H1 (cell line): ENCODE measurements around the gene EBF3. TPM values are rescaled to one million over a fixed set of nuclear protein-coding genes. Genes with fewer than 3 reads are reported as not detected.

Source experiments
- CTCF ChIA-PET: fragments of 300-600 bp; sonication (Branson Sonifier 250); formaldehyde crosslinking; loops from one replicate; lab custom pipeline; 2021; ENCODE audit not compliant: partially characterized antibody; lab: Charles Lee
- POLR2A ChIA-PET: fragments of 300-600 bp; sonication (Branson Sonifier 250); formaldehyde crosslinking; loops from one replicate; lab custom pipeline; 2021; ENCODE audit warnings: inconsistent platforms; ENCODE audit not compliant: partially characterized antibody; lab: Charles Lee
- DNase-seq, 2 experiments: peaks; one replicate each; pipeline versions ENCODE4 v3.0.0 to v3.0.0-alpha.2; 2010 to 2022; ENCODE audit warnings: low spot score in 2 of 2, low read depth in 1 of 2, mixed read lengths in 1 of 2
- FAIRE-seq: peaks from 2 replicates; lab custom pipeline; 2011; peaks lifted over from hg19 to GRCh38; lab: Jason Lieb, UNC
- H2AFZ ChIP-seq: 2 replicates; pipeline ENCODE4 v1.8.1; 2012; ENCODE audit warnings: low read length, inconsistent platforms
- H2AK5ac ChIP-seq: 2 replicates; pipeline ENCODE4 v1.6.1; 2013; ENCODE audit warnings: low read depth, low read length
- H2BK120ac ChIP-seq: replicated peaks from 2 replicates; pipeline ENCODE3; 2013; ENCODE audit warnings: low read depth, low read length, inconsistent platforms
- H2BK12ac ChIP-seq: 2 replicates; pipeline ENCODE4 v1.6.1; 2013; ENCODE audit warnings: low read depth, low read length
- H2BK15ac ChIP-seq: 2 replicates; pipeline ENCODE4 v1.6.1; 2013; ENCODE audit warnings: low read length
- H2BK20ac ChIP-seq: 2 replicates; pipeline ENCODE4 v1.6.1; 2013; ENCODE audit warnings: low read length
- H2BK5ac ChIP-seq: 2 replicates; pipeline ENCODE4 v1.6.1; 2013; ENCODE audit warnings: low read depth, low read length
- H3K14ac ChIP-seq: 2 replicates; pipeline ENCODE4 v1.6.1; 2013; ENCODE audit warnings: inconsistent platforms; ENCODE audit not compliant: insufficient read length
- H3K18ac ChIP-seq: 2 replicates; pipeline ENCODE4 v1.6.1; 2013; ENCODE audit warnings: low read length; ENCODE audit errors: extremely low read depth
- H3K23ac ChIP-seq: 2 replicates; pipeline ENCODE4 v1.6.1; 2013; ENCODE audit warnings: inconsistent platforms; ENCODE audit not compliant: insufficient read length
- H3K23me2 ChIP-seq: 2 replicates; pipeline ENCODE4 v1.6.1; 2013; ENCODE audit warnings: low read depth, low read length
- H3K27ac ChIP-seq: 2 replicates; pipeline ENCODE4 v1.6.1; 2011; ENCODE audit warnings: low read depth, low read length, inconsistent platforms
- H3K27me3 ChIP-seq, 4 experiments: replicated peaks in 1 of 4; 1 replicate in 1 of 4; 2 replicates in 3 of 4; pipeline versions ENCODE4 v1.6.1 to v1.8.1; 2011 to 2013; ENCODE audit warnings: low read length in 3 of 4, mild to moderate bottlenecking in 3 of 4, inconsistent platforms in 2 of 4, mixed read lengths in 2 of 4, moderate library complexity in 1 of 4; ENCODE audit not compliant: control insufficient read depth in 3 of 4, insufficient read depth in 3 of 4; ENCODE audit errors: extremely low read depth in 1 of 4
- H3K36me3 ChIP-seq, 4 experiments: 2 replicates each; pipeline versions ENCODE4 v1.6.1 to v1.8.1; 2011 to 2013; ENCODE audit warnings: mild to moderate bottlenecking in 4 of 4, low read length in 3 of 4, moderate library complexity in 2 of 4, control low read depth in 1 of 4, inconsistent platforms in 1 of 4; ENCODE audit not compliant: insufficient read depth in 4 of 4, control insufficient read depth in 2 of 4
- H3K4ac ChIP-seq: replicated peaks from 2 replicates; pipeline ENCODE3; 2013; ENCODE audit warnings: low read length, low read depth, mixed read lengths, inconsistent platforms; ENCODE audit not compliant: insufficient read length
- H3K4me1 ChIP-seq, 4 experiments: replicated peaks in 1 of 4; 1 replicate in 1 of 4; 2 replicates in 3 of 4; pipeline versions ENCODE4 v1.6.1 to v1.8.1; 2011 to 2013; ENCODE audit warnings: low read length in 3 of 4, inconsistent platforms in 2 of 4, mixed read lengths in 1 of 4; ENCODE audit not compliant: insufficient read depth in 4 of 4, control insufficient read depth in 3 of 4
- H3K4me2 ChIP-seq, 2 experiments: 2 replicates each; pipeline versions ENCODE4 v1.6.1 to v1.8.1; 2011 to 2013; ENCODE audit warnings: low read depth in 2 of 2, low read length in 2 of 2, control low read depth in 1 of 2, inconsistent platforms in 1 of 2, mild to moderate bottlenecking in 1 of 2; ENCODE audit not compliant: insufficient read depth in 1 of 2
- H3K4me3 ChIP-seq, 4 experiments: fragments of 200-600, 300-600 bp in 1 of 4; sonication (generic), shearing (Covaris generic), sonication (Bioruptor Twin) in 1 of 4; 2 replicates each; pipeline versions ENCODE4 v1.5.1 to v1.8.1; 2011 to 2016; ENCODE audit warnings: low read length in 4 of 4, low read depth in 3 of 4, control low read depth in 2 of 4, inconsistent platforms in 2 of 4, mild to moderate bottlenecking in 2 of 4, mixed read lengths in 1 of 4, moderate library complexity in 1 of 4; ENCODE audit not compliant: insufficient read depth in 2 of 4; ENCODE audit errors: extremely low read depth in 1 of 4
- H3K56ac ChIP-seq: replicated peaks from 2 replicates; pipeline ENCODE3; 2013; ENCODE audit warnings: low read depth, mild to moderate bottlenecking, mixed read lengths, low read length, inconsistent platforms; ENCODE audit not compliant: insufficient read length
- H3K79me1 ChIP-seq: 2 replicates; pipeline ENCODE4 v1.6.1; 2013; ENCODE audit warnings: low read depth, low read length, control low read depth
- H3K79me2 ChIP-seq, 2 experiments: 2 replicates each; pipeline versions ENCODE4 v1.6.1 to v1.8.1; 2012 to 2013; ENCODE audit warnings: low read length in 2 of 2, mild to moderate bottlenecking in 2 of 2, inconsistent platforms in 1 of 2; ENCODE audit not compliant: insufficient read depth in 2 of 2, control insufficient read depth in 1 of 2
- H3K9ac ChIP-seq, 4 experiments: replicated peaks in 1 of 4; 1 replicate in 1 of 4; 2 replicates in 3 of 4; pipeline versions ENCODE4 v1.6.1 to v1.8.1; 2011 to 2013; ENCODE audit warnings: low read depth in 3 of 4, low read length in 3 of 4, control low read depth in 2 of 4, mild to moderate bottlenecking in 2 of 4, moderate library complexity in 2 of 4, inconsistent platforms in 1 of 4; ENCODE audit errors: extremely low read depth in 1 of 4
- H3K9me3 ChIP-seq, 2 experiments: 2 replicates each; pipeline versions ENCODE4 v1.6.1 to v1.8.1; 2012 to 2013; ENCODE audit warnings: mild to moderate bottlenecking in 2 of 2, moderate library complexity in 2 of 2, control low read depth in 1 of 2, inconsistent platforms in 1 of 2, low read depth in 1 of 2, low read length in 1 of 2, mixed read lengths in 1 of 2; ENCODE audit not compliant: insufficient read depth in 2 of 2
- H4K20me1 ChIP-seq, 2 experiments: replicated peaks in 1 of 2; 2 replicates each; pipeline versions ENCODE3 to v1.8.1; 2011 to 2013; ENCODE audit warnings: inconsistent platforms in 2 of 2, low read length in 2 of 2, mild to moderate bottlenecking in 1 of 2; ENCODE audit not compliant: insufficient read depth in 2 of 2, control insufficient read depth in 1 of 2
- H4K5ac ChIP-seq: 2 replicates; pipeline ENCODE4 v1.6.1; 2013; ENCODE audit warnings: low read length, low read depth, mixed read lengths, inconsistent platforms; ENCODE audit not compliant: insufficient read length
- H4K8ac ChIP-seq: 2 replicates; pipeline ENCODE4 v1.8.0; 2013; ENCODE audit warnings: mild to moderate bottlenecking, moderate library complexity, low read length, inconsistent platforms; ENCODE audit not compliant: insufficient read depth; ENCODE audit errors: extremely low read depth
- H4K91ac ChIP-seq: replicated peaks from 2 replicates; pipeline ENCODE3; 2013; ENCODE audit warnings: low read length, mixed read lengths, inconsistent platforms; ENCODE audit not compliant: insufficient read length
- ASH2L ChIP-seq: fragments of 200-600, 300-600 bp; sonication (generic); IDR thresholded peaks from one replicate; pipeline ENCODE4 v1.7.1; 2017; ENCODE audit warnings: low read length
- BCL11A ChIP-seq, 2 experiments: IDR thresholded peaks; one replicate each; pipeline ENCODE4 v1.6.1; 2011; ENCODE audit warnings: low read depth in 2 of 2, low read length in 2 of 2, mild to moderate bottlenecking in 2 of 2
- CBX5 ChIP-seq: fragments of 300-800, 300-1000 bp; sonication (generic); IDR thresholded peaks from 2 replicates; pipeline ENCODE4 v1.7.1; 2016; ENCODE audit warnings: antibody characterized with exemption, low read length, low read depth
- HDAC6 ChIP-seq: IDR thresholded peaks from one replicate; pipeline ENCODE4 v1.7.1; 2012; ENCODE audit warnings: low read depth, mild to moderate bottlenecking, inconsistent platforms, low read length, moderate library complexity
- JUN ChIP-seq: IDR thresholded peaks from 2 replicates; pipeline ENCODE4 v1.6.1; 2011; ENCODE audit warnings: low read depth, mild to moderate bottlenecking, improper control_type of control experiment, low read length
- RFX5 ChIP-seq: IDR thresholded peaks from 2 replicates; pipeline ENCODE4 v1.6.1; 2011; ENCODE audit warnings: low read depth, low read length, improper control_type of control experiment, borderline replicate concordance
- SP4 ChIP-seq: IDR thresholded peaks from 2 replicates; pipeline ENCODE4 v1.6.1; 2012; ENCODE audit warnings: low read length, inconsistent platforms
- YY1 ChIP-seq: IDR thresholded peaks from 2 replicates; pipeline ENCODE4 v1.6.1; 2011; ENCODE audit warnings: low read depth, mild to moderate bottlenecking, low read length
- ZNF274 ChIP-seq: IDR thresholded peaks from 2 replicates; pipeline ENCODE4 v1.7.0; 2012; ENCODE audit warnings: low read length, borderline replicate concordance; ENCODE audit errors: extremely low read depth
- WGBS, 2 experiments: shearing (Covaris generic) in 1 of 2; methylation state at CpG; one replicate each; pipeline versions ENCODE4 v1.1.6 to v1.1.7; 2013 to 2015; ENCODE audit warnings: low lambda C conversion rate in 2 of 2, mixed read lengths in 2 of 2, inconsistent platforms in 1 of 2, low coverage in 1 of 2, missing lambda C conversion rate in 1 of 2; ENCODE audit not compliant: insufficient replicate concordance in 2 of 2, insufficient coverage in 1 of 2, insufficient read length in 1 of 2; ENCODE audit errors: extremely low coverage in 1 of 2, missing lambda C conversion rate in 1 of 2; 5-methylcytosine and 5-hydroxymethylcytosine counted together
- polyA plus RNA-seq, 7 experiments: library from polyadenylated mRNA; depleted of rRNA in 3 of 7; stranded (reverse) in 5 of 7; unstranded in 2 of 7; fragments of >200 nt in 5 of 7; fragments of 200-250 nt in 2 of 7; gene quantifications; 1 replicate in 5 of 7; 2 replicates in 1 of 7; 4 replicates in 1 of 7; pipeline versions ENCODE4 v1.2.1 to v1.2.3, GENCODE V29; 2011 to 2013; ENCODE audit warnings: missing spikeins in 2 of 7, mixed read lengths in 2 of 7
- total RNA-seq: library from RNA; stranded (reverse); fragmentation: NEBNext Ultra II Directional; extraction: Animal tissue kit (Norgen Biotek cat#: 25700); gene quantifications from 2 replicates; pipeline ENCODE4 v1.2.1, GENCODE V29; 2021

The EBF3 gene
- total and polyA plus RNA-seq, 2 of the 8 experiments (the other 6 are each of a cell fraction or from before 2014, with no cell fraction given), result 0.08 to 0.26 TPM

DNA sequence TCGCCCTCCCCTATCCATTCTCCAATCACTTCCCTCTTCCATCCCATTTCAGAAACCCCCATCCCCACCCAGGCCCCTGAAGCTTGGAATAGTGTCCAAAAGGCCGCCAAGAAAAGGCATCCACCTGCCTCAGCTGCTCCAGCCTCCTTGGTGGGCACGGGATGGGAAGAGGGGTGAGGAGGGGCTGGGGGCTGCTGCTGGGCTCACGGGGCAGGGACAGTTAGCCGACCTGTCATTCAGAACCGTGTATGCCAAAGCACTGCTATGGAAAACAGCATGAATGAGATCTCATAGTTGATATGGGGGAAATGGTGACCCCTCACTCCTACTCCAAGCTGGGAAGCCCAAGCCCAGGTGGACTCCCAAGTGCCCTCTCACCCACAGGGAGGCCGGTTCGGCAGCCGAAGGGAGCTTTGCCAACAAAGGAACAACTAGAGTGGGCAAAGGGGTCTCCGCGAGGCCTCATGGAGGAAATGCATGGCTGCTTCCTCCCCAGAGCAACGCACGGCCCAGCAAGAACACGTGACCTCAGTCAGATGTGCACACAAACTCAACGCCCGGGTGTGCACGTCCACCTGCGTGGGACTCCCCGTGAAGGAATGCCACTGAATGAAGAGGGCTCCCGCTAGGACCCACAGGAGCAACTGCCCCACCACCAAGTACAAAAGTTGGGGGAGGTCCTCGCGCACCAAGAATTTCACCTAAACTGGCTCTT lies 52.5 kb downstream of the EBF3 start:
- POLR2A ChIA-PET, result no interaction called here
- no peaks in the 10 kb centered on the region for H3K9me3 ChIP-seq
- peak overlapping the region; percentile 32; the same call in 1 of the 2 replicates for H3K18ac ChIP-seq
- H3K36me3 ChIP-seq, result no peaks in the 10 kb centered on the region
- no peak overlapping the region for H3K14ac ChIP-seq
- no peak overlapping the region for H3K9ac ChIP-seq
- H3K4ac ChIP-seq, result no peak overlapping the region
- DNase-seq, result no peak
- no peaks in the 10 kb centered on the region for H3K79me2 ChIP-seq
- no peak overlapping the region; the same call in 1 of the 2 replicates for H4K8ac ChIP-seq
- H2BK20ac ChIP-seq, result no peak overlapping the region
- CTCF ChIA-PET, result interaction anchor here (1.3 to 2.2 kb wide), 3 partner anchors 16 to 23 kb away, joined by 3 to 9 read pairs (median 4); no protein-coding TSS in a partner anchor
- no peak overlapping the region for H3K4me3 ChIP-seq
- no peak overlapping the region for H2AK5ac ChIP-seq
- H3K27ac ChIP-seq, result no peak overlapping the region
- no peaks in the 10 kb centered on the region for H4K20me1 ChIP-seq
- no peak overlapping the region for H2BK12ac ChIP-seq
- H3K23ac ChIP-seq, result no peak overlapping the region
- no peaks in the 10 kb centered on the region for H3K79me1 ChIP-seq
- H2AFZ ChIP-seq, result peak overlapping the region; percentile 10; the same call in 1 of the 2 replicates
- no peak overlapping the region for H3K56ac ChIP-seq
- H3K27me3 ChIP-seq, result no peaks in the 10 kb centered on the region; a peak in 1 of 7 replicates
- H3K4me1 ChIP-seq, result peaks cover 0 to 6% (median 3%) of the 10 kb centered on the region in 4 experiments; a peak in 1 of 7 replicates
- WGBS, 2 experiments, result 91% methylated on average over 21 of the region's 22 CpGs; no CpG with 5 or more reads in 1 of the 2 experiments
- no peak overlapping the region for H2BK120ac ChIP-seq
- TF ChIP-seq RFX5 (no peak), YY1 (no peak), JUN (no peak), CBX5 (no peak), BCL11A (IDR thresholded peaks at IDR 0.05; ENCODE audit: low read depth in 2 of 2, low read length in 2 of 2) (no peak), ZNF274 (no peak), ASH2L (no peak), SP4 (no peak), HDAC6 (no peak)
- TF ChIP-seq, all 59 proteins: peak for 0
- H2BK5ac ChIP-seq, result no peak overlapping the region
- no peak overlapping the region for H2BK15ac ChIP-seq
- no peak overlapping the region for H4K5ac ChIP-seq
- no peak overlapping the region for H4K91ac ChIP-seq
- no peaks in the 10 kb centered on the region for H3K23me2 ChIP-seq
- no peak overlapping the region for H3K4me2 ChIP-seq
- FAIRE-seq, result no peak
